Smooth muscle cell (in vitro differentiated cells): Measurements from ENCODE around the gene COX4I1. TPM values are rescaled to one million over a fixed set of nuclear protein-coding genes. Genes with fewer than 3 reads are reported as not detected.

ENCODE experiments used
- DNase-seq: peaks from one replicate; lab custom pipeline; 2025; ENCODE audit not compliant: unreplicated experiment; lab: John Stamatoyannopoulos, UW
- H2AFZ ChIP-seq: fragments of 200-600 bp; sonication (generic); 2 replicates; pipeline ENCODE4 v1.6.0; 2016; ENCODE audit warnings: antibody characterized with exemption, low read depth, mild to moderate bottlenecking
- H3F3A ChIP-seq: fragments of 200-600 bp; sonication (generic); 2 replicates; pipeline ENCODE4 v1.6.0; 2017; ENCODE audit warnings: antibody characterized with exemption, low read depth
- H3K27ac ChIP-seq: fragments of 200-600 bp; sonication (generic); 2 replicates; pipeline ENCODE4 v1.5.1; 2016; ENCODE audit warnings: low read depth, mild to moderate bottlenecking
- H3K27me3 ChIP-seq: fragments of 200-600 bp; sonication (generic); 2 replicates; pipeline ENCODE4 v1.6.1; 2016; ENCODE audit warnings: low read depth, mild to moderate bottlenecking
- H3K36me3 ChIP-seq: fragments of 200-600 bp; sonication (generic); 2 replicates; pipeline ENCODE4 v1.5.1; 2016; ENCODE audit warnings: low read depth
- H3K4me1 ChIP-seq: fragments of 200-600 bp; sonication (generic); 2 replicates; pipeline ENCODE4 v1.5.1; 2016; ENCODE audit warnings: low read depth
- H3K4me2 ChIP-seq: fragments of 200-600 bp; sonication (generic); 2 replicates; pipeline ENCODE4 v1.6.0; 2016; ENCODE audit warnings: mild to moderate bottlenecking
- H3K4me3 ChIP-seq: fragments of 200-600 bp; sonication (generic); 2 replicates; pipeline ENCODE4 v1.5.1; 2016; ENCODE audit warnings: mild to moderate bottlenecking
- H3K79me2 ChIP-seq: fragments of 200-600 bp; sonication (generic); 2 replicates; pipeline ENCODE4 v1.6.0; 2016; ENCODE audit warnings: low read depth, mild to moderate bottlenecking
- H3K9ac ChIP-seq: fragments of 200-600 bp; sonication (generic); 2 replicates; pipeline ENCODE4 v1.6.0; 2016; ENCODE audit warnings: low read depth
- H3K9me3 ChIP-seq: fragments of 200-600 bp; sonication (generic); replicated peaks from 2 replicates; pipeline ENCODE4 v1.5.1; 2016; ENCODE audit warnings: low read depth
- H4K20me1 ChIP-seq: fragments of 200-600 bp; sonication (generic); 2 replicates; pipeline ENCODE4 v1.6.0; 2016; ENCODE audit warnings: low read depth
- WGBS: methylation state at CpG from one replicate; pipeline ENCODE4 v1.1.7; 2016; ENCODE audit warnings: low lambda C conversion rate; 5-methylcytosine and 5-hydroxymethylcytosine counted together
- polyA plus RNA-seq: library from polyadenylated mRNA; unstranded; fragments of >200 nt; fragmentation: Nextera tagmentation; extraction: Ambion mirVana; gene quantifications from 2 replicates; pipeline ENCODE4 v1.2.1, GENCODE V29; 2016
- total RNA-seq: library from RNA; depleted of rRNA; stranded (reverse); fragments of >200 nt; gene quantifications from 2 replicates; pipeline ENCODE4 v1.2.3, GENCODE V29; 2014
- TF ChIP-seq, protein P1 (sequence below): fragments of 200-600 bp; sonication (generic); IDR thresholded peaks from 2 replicates; pipeline ENCODE4 v1.5.1; 2017; ENCODE audit warnings: borderline replicate concordance, mild to moderate bottlenecking, antibody characterized with exemption; ENCODE audit not compliant: insufficient read depth, poor library complexity, severe bottlenecking

COX4I1 gene
- total and polyA plus RNA-seq, 2 experiments from 2014 or later, result 342 to 612 TPM

GRCh38 chr16:85823328-85823920 is 23.9 kb downstream of the COX4I1 start:
- no peak for DNase-seq
- WGBS, result 92% methylated on average over 1 of the region's 1 CpG
- no peak overlapping the region for H3K4me2 ChIP-seq

GRCh38 chr16:85824161-85825135 is 25.0 kb downstream of the COX4I1 start:
- Histone ChIP-seq H3K36me3 (no peaks in the 10 kb centered on the region), H3K4me3 (no peak overlapping the region), H3F3A (no peaks in the 10 kb centered on the region), H3K4me2 (no peak overlapping the region), H3K79me2 (no peaks in the 10 kb centered on the region), H3K27me3 (peaks cover 7% of the 10 kb centered on the region), H3K9me3 (no peaks in the 10 kb centered on the region), H3K27ac (no peak overlapping the region), H3K9ac (no peak overlapping the region), H3K4me1 (no peaks in the 10 kb centered on the region), H4K20me1 (no peaks in the 10 kb centered on the region), H2AFZ (no peak overlapping the region)
- DNase-seq, result no peak
- TF ChIP-seq, protein P1, sequence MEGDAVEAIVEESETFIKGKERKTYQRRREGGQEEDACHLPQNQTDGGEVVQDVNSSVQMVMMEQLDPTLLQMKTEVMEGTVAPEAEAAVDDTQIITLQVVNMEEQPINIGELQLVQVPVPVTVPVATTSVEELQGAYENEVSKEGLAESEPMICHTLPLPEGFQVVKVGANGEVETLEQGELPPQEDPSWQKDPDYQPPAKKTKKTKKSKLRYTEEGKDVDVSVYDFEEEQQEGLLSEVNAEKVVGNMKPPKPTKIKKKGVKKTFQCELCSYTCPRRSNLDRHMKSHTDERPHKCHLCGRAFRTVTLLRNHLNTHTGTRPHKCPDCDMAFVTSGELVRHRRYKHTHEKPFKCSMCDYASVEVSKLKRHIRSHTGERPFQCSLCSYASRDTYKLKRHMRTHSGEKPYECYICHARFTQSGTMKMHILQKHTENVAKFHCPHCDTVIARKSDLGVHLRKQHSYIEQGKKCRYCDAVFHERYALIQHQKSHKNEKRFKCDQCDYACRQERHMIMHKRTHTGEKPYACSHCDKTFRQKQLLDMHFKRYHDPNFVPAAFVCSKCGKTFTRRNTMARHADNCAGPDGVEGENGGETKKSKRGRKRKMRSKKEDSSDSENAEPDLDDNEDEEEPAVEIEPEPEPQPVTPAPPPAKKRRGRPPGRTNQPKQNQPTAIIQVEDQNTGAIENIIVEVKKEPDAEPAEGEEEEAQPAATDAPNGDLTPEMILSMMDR, result no peak
- 89% methylated on average over 19 of the region's 20 CpGs for WGBS

More at GRCh38 chr16:85823328-85823920, 23.9 kb downstream of the COX4I1 start:
- H2AFZ ChIP-seq, result no peak overlapping the region
- H3K36me3 ChIP-seq, result no peaks in the 10 kb centered on the region
- H3F3A ChIP-seq, result no peaks in the 10 kb centered on the region
- TF ChIP-seq, protein P1, result no peak
- no peak overlapping the region for H3K9ac ChIP-seq
- no peak overlapping the region for H3K27ac ChIP-seq
- no peaks in the 10 kb centered on the region for H3K9me3 ChIP-seq
- H3K4me3 ChIP-seq, result no peak overlapping the region
- no peaks in the 10 kb centered on the region for H3K79me2 ChIP-seq
- H3K27me3 ChIP-seq, result peaks cover 7% of the 10 kb centered on the region
- H3K4me1 ChIP-seq, result no peaks in the 10 kb centered on the region
- no peaks in the 10 kb centered on the region for H4K20me1 ChIP-seq

- H4K20me1 ChIP-seq, result no peaks in the 10 kb centered on the region
- H3K9ac ChIP-seq, result no peak overlapping the region
- no peaks in the 10 kb centered on the region for H3F3A ChIP-seq
- no peak overlapping the region for H3K4me2 ChIP-seq
- TF ChIP-seq, protein P1, result peak; percentile 14
- 76% methylated on average over 9 of the region's 9 CpGs for WGBS
- no peak overlapping the region for H2AFZ ChIP-seq
- no peaks in the 10 kb centered on the region for H3K4me1 ChIP-seq
- no peaks in the 10 kb centered on the region for H3K36me3 ChIP-seq
- no peak for DNase-seq
- H3K27ac ChIP-seq, result no peak overlapping the region
- no peak overlapping the region for H3K4me3 ChIP-seq
- peaks cover 7% of the 10 kb centered on the region for H3K27me3 ChIP-seq
- no peaks in the 10 kb centered on the region for H3K9me3 ChIP-seq
- H3K79me2 ChIP-seq, result no peaks in the 10 kb centered on the region
Observed at GRCh38 chr16:85825326-85825725, 25.8 kb downstream of the COX4I1 start.
